ENCODE measurements around the gene ZDHHC19.

GRCh38 chr3:196219194-196219969 is 8.2 kb upstream of the ZDHHC19 start:
- TF ChIP-seq CTCF (IDR thresholded peaks at IDR 0.05) (no peak), POLR2A (IDR thresholded peaks at IDR 0.05) (no peak), POLR2AphosphoS5 (IDR thresholded peaks at IDR 0.05) (peak in 1 of 3 donors; percentile 15)
